DMS 273 treated with DMSO at 0.1 percent for 48 hours (cell line): ENCODE measurements around the gene TSPEAR.
A peak's percentile ranks its signal among the peaks of the same experiment; 100 is the strongest.

Source experiments
- DNase-seq: peaks from one replicate; lab custom pipeline; 2025; lab: John Stamatoyannopoulos, UW

The TSPEAR gene

GRCh38 chr21:44515359-44516165, 195.8 kb downstream of the TSPEAR start:
- no peak for DNase-seq

- DNase-seq, result no peak
These were observed 196.5 kb downstream of the TSPEAR start for GRCh38 chr21:44514746-44515358.

GRCh38 chr21:44514218-44514520, 197.2 kb downstream of the TSPEAR start:
- DNase-seq, result no peak

- no peak for DNase-seq
These were observed 197.8 kb downstream of the TSPEAR start for GRCh38 chr21:44513389-44514217.

- DNase-seq, result no peak
These were observed 198.6 kb downstream of the TSPEAR start for GRCh38 chr21:44512496-44513388.

GRCh38 chr21:44511938-44512275, 199.5 kb downstream of the TSPEAR start:
- no peak for DNase-seq

GRCh38 chr21:44511219-44511937, 200.0 kb downstream of the TSPEAR start:
- no peak for DNase-seq

- DNase-seq, result no peak
These were observed 200.7 kb downstream of the TSPEAR start for GRCh38 chr21:44510508-44511218.

GRCh38 chr21:44510109-44510507, 201.3 kb downstream of the TSPEAR start:
- DNase-seq, result no peak

GRCh38 chr21:44509539-44509938, 201.8 kb downstream of the TSPEAR start:
- DNase-seq, result peak; percentile 78

GRCh38 chr21:44508711-44509445, 202.5 kb downstream of the TSPEAR start:
- DNase-seq, result no peak

- DNase-seq, result no peak
These were observed 203.0 kb downstream of the TSPEAR start for GRCh38 chr21:44508426-44508710.

GRCh38 chr21:44507673-44508425, 203.5 kb downstream of the TSPEAR start:
- no peak for DNase-seq

- no peak for DNase-seq
These were observed 204.8 kb downstream of the TSPEAR start for GRCh38 chr21:44506279-44507255.

- DNase-seq, result no peak
These were observed 205.6 kb downstream of the TSPEAR start for GRCh38 chr21:44505673-44506278.

- no peak for DNase-seq
These were observed 207.4 kb downstream of the TSPEAR start for GRCh38 chr21:44503901-44504399.
